ENCODE measurements around the gene PRRT3.

PRRT3 gene

DNA sequence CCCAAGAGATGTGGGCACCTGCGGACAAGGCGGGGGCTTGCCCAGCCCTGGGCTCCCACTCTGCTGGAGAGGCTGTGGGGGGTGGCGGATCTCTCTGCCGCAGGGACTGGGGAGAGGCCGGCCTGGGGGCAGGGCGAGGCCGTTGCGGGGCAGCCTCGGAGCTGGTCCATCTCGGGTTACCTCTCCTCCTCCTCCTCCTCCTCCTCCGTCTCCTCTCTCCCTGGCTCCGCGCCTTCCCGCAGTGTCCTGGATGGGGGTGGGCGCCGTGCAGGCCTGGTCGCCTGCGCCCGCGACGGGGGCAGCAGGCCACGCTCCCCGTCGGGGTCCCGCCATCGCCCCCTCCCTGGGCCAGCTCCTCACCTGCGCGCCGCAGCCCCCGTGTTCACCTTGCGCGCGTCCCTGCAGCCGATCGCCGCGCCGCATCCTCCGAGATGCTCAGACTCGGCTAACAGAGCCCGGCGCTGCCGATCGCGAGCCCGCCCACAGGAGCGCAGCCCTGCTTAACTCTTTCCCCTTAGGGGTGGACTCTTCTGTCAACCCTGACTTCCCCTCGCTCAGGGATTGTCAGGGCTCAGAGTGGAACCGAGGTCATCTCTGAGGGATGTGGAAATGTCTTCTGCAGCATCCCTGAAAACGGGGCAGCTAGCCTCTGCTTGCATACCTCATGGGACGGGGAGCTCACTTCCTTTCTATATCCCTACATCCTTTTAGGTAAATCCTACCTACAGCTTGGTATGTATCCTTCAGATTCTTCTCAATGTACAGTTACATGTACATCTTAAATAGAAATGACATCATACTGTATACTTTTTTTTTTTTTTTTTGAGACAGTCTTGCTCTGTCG, at the start of gene PRRT3:
Gene PRRT3, minus strand, starts transcription at position 447 of the 844 bp plus-strand sequence. CDS start 2,293 bp downstream, outside the sequence.
- peak; percentile 37 for DNase-seq (ENCODE audit: low read depth, low spot score)

DNA sequence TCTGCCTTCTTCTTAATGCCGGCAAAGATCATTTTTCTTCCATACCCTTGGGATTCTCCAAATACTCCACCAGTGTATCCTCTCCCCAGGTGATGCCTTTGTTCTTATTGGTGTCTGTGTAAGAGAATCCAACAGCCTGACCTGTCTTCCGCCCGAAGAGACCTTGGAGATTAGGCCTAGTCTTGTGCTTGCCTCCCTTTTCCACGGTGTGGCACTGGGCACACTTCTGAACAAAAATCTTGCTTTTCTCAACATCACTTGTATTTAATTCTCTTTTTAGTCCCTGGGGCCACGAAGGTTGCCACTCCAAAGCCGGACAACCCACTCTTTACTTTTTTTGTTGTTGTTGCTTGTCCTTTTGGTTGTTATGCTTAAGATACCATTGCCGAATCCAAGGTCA, 48.5 kb upstream of the PRRT3 start:
- DNase-seq (ENCODE audit: low read depth, low spot score) = no peak

DNA sequence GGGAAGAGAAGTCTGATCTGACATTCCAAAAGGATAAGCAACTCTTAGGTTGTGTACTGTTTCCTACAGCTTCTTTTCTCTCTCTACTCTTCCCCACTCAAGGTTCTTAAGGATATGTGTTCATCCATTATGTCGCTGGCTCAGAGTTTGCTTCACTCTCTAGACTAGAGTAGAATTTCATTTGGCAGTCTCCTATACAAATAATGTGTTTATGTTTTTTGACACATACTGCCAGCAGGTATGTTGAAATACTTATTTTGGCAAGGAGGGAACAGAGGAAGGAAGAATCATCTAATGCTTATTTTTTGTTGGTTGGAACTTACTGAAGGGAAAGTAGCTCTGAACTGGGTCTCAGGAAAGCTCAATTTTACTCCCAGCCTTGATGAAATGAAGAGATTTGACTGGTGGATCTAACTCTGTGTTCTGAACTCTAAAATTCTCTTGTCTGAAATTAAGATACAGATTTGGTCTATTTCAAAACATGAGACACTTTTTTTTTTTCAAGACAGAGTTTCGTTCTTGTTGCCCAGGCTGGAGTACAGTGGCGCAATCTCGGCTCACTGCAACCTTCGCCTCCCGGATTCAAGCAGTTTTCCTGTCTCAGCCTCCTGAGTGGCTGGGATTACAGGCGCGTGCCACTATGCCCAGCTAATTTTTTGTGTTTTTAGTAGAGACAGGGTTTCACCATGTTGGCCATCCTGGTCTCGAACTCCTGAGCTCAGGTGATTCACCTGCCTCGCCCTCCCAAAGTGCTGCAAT, 42.1 kb upstream of the PRRT3 start:
- DNase-seq (ENCODE audit: low read depth, low spot score) = no peak

DNA sequence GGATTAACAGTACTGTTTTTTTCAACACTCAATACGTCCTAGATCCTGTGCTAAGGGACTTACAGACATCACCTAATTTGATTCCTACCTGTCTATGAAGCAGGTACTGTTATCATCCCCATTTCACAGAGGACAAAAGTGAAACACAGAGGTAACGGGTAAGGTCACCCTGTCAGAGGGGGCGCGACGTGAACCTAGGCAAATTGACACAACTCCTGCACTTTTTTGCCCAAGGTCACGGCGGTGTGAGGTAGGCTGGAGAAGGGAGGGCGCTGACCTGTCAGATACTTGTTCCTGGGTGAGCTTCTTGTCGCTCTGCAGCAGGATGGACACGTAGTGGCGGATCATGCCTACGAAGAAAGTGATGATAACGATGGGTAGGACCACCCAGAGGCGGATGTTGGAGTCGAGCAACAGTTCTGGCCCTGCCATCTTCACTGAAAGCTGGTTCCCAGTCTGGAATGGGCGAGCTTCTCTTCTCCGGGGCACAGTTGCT, 34.1 kb upstream of the PRRT3 start:
- DNase-seq (ENCODE audit: low read depth, low spot score) = no peak

DNA sequence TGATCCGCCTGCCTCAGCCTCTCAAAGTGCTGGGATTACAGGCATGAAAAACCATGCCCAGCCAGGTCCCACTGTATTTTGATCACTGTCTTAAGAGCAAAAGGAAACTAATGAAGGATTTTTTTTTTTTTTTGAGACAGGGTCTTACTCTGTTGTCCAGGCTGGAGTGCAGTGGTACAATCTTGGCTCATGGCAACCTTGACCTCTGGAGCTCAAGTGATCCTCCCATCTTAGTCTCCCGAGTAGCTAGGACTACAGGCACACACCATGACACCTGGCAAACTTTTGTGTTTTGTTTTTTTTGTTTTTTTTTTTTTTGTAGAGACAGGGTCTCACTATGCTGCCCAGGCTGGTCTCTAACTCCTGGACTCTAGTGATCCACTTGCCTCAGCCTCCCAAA, 28.0 kb upstream of the PRRT3 start:
- DNase-seq (ENCODE audit: low read depth, low spot score) = no peak

DNA sequence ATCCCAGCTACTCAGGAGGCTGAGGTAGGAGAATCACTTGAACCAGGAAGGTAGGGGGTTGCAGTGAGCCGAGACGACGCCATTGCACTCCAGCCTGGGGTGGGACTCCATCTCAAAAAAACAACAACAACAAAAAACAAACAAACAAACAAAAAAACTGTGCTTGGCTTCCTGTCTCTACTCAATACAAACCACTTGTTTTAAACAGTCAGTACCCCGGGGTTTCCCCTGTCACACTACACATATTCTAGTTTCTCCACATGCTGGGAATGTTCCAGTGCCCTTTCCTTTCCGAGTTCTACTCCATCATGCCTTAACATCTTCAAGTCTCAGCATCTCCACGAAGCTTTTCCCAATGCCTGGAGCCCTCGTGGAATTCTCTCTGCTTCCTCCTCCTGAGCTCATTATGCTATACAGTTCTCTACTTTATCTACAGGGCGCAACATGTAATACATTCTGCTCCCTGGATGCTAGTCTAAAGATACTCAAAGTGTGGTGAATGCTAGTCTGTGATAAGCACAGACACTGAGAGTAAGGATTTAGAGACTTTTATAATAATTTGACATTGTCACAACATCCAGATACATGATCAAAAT, 26.6 kb upstream of the PRRT3 start:
- DNase-seq (ENCODE audit: low read depth, low spot score) = no peak

DNA sequence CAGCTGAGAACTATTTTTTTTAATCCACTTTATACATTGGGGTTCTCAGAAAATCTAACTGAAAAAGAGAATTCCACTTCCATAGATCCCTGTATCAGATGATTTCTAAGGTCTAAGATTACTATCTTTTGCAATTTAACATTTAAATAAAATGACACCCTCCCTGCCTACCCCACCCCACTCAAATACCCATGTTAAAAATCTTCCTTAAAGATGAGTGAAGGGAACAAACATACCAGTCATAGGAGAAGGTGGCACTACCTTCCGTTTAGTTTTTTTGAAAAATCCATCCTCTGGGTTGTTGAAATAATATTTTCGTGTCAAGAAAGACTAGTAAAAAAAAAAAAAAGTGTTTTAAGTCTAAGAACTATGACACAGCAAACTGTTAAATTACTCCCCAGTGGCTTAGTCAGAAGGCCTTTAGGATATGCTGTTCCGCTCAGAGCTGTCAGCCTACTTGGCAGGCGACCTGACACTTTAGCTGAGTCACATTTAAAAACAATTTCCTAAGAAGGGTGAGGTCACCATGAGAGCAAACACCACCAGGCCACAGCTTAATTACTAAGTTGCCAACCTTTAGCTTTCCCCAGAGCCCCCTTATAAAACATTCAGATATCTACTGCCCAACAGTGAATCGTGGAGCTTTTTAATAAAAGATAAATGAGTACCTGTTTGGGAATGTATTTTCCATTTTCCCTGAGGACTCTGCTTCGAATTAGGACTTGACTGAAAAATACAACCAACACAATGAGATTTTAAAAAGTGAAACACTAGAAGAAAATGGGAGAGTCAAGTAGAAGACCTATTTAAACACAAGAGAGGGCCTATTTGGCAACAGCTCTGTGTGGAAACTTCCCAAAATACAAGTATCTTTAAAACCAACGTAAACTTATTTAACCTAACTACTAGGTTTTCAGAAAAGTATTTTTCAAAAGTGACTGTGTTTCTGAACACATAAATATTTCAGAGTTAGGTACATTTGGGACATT, 24.8 kb upstream of the PRRT3 start:
- DNase-seq (ENCODE audit: low read depth, low spot score) = no peak

DNA sequence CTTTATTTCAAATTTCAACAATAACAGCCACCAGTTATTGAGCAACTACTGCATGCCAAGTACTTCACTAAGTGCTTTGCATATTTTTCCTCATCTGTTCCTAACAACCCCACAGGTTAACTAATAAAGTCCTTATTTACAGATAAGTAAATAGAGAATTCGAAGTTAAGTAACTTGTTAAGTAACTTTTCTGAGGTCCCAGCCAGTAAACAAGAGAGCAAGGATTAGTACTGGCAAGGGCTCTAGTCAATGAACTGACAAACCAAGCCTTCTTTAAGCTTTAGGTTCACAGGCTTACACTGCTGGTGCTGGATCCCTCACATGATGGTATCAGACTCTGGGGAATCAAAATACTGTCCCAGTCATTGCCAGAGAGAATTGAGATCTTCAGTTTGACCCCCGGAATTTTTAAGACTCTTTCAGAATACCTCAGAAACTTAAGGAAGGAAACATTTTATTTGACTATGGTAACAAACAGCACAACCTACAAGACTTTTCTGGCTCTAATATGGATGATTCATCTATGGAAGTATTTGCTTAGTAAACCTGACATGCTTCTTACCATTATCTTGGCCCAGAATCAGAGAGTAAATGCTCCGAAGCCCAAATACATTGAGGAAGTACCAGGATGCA, 17.9 kb upstream of the PRRT3 start:
- DNase-seq (ENCODE audit: low read depth, low spot score) = no peak

DNA sequence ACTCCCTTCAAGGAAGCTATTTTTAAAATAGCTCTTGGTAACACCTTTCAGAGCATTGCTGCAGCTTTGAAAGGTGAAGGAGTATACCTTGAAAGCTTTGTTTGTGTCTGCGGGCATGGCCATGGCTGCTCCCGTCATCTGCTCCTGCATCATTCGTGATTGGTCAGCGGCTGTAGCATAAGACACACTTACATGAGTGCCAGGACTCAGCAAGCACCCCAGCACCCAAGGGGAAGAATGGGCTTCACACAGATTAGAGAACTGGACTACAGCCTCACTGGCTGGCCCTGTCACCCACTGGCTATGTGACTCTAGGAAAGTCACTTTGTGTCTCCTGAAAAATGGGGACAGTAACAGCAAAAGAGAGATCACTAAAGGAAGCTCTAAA, 17.4 kb upstream of the PRRT3 start:
- no peak for DNase-seq (ENCODE audit: low read depth, low spot score)

DNA sequence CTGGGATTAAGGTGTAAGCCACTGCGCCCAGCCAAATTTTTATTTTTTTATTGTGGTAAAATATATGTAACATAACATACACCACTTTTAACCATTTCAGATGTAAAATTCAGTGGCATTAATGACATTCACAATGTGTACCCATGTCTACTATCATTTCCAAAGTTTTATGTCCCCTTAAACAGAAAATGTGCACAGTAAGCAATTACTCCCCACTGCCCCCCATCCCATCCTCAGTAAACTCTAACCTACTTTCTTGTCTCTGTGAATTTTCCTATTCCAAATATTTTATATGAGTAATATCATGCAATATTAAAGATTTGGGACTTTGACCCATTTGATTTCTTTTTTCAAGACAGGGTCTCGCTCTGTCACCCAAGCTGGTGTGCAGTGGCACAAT, 14.6 kb upstream of the PRRT3 start:
- DNase-seq (ENCODE audit: low read depth, low spot score) = no peak

DNA sequence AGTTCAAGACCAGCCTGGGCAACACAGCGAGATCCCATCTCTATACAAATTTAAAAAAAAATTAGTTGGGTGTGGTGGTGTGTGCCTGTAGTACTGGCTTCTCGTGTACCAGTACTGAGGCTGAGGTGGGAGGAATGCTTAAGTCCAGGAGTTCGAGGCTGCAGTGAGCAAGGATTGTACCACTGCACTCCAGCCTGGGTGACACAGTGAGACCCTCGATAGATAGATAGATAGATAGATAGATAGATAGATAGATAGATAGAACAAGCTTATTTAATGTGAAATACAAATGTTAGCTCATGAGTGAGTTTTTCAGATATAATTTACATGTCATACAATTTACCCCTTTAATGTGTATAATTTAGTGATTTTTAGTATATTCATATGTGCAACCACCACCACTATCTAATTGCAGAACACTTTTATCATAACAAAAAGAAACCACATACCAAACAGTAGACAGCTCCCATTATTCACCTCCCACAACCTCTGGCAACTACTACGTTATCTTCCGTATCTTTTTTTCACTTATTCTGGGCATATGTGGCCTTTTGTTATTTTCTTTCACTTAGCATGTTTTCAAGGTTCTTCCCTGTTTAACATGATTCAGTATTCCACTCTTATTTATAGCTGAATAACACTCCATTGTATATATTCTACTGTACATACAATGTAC, 13.1 kb upstream of the PRRT3 start:
- no peak for DNase-seq (ENCODE audit: low read depth, low spot score)

DNA sequence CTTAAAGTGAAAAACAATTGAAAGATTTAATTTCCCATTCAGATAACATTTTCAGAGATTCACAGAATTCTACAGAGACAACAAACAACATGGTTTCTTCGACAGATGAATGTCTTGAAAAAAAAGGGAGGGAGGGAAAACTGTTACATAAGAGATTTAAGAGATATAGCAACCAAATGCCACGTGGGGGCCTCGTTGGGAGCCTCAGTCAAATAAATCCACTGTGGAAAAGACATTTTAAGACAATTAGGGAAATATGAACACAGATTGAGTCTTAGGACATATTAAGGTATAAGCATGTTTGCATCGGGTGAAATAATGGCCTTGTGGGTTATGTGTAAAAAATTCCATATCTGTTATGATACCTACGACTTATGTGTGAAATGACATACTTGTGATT, 5.0 kb upstream of the PRRT3 start:
- no peak for DNase-seq (ENCODE audit: low read depth, low spot score)

DNA sequence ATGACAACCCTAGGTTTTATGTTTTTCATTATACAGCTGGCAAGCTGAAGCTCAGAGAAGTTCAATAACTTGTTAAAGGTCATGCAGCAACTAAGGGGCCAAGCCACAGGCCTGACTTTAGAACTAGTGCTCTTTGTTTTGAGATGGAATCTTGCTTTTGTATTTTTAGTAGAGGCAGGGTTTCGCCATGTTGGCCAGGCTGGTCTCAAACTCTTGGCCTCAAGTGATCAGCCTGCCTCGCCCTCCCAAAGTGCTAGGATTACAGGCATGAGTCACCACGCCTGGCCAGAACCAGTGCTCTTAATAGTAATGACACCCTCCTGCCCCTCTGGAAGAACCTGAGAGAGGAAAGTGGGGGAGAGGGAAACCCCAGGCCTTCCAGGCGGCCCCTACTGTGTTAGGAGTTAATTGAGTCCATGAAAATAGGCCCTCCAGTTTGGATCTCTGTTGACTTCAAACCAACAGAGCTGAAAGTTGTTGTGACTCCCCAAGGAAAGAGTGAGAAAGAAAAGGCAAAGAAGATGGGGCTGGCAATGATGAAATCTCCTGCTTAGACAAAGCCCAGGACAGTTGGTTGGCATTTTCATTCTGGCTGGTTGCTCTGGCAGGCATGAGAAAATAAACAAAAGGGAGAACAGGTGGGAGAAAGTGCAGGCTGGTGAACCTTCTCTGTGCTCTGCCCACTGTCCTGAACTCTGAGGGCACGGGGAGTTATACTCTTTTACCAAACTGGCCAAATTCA, 3.6 kb upstream of the PRRT3 start:
- DNase-seq (ENCODE audit: low read depth, low spot score) = no peak

DNA sequence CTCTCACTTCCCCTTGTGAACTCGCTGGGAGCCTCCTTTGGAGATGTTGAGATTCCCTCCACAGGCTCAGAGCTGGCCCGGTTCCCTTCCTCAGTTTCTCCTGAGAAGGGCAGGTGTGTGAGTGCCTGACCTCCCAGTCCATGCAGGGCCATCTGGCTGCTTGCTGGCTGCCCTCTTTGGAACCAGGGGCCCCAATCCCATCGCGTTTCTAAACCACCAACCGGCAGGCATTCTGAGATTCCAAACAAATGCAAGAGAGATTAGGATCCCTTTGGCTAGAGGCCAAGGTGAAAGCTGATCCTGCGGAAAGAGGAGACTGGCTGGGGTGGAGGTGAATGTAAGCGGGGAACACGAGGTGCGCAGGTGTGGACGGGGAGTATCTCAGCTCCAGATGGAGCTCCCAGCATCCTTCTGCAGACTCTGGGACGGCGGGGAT, 2.9 kb upstream of the PRRT3 start:
- no peak for DNase-seq (ENCODE audit: low read depth, low spot score)

DNA sequence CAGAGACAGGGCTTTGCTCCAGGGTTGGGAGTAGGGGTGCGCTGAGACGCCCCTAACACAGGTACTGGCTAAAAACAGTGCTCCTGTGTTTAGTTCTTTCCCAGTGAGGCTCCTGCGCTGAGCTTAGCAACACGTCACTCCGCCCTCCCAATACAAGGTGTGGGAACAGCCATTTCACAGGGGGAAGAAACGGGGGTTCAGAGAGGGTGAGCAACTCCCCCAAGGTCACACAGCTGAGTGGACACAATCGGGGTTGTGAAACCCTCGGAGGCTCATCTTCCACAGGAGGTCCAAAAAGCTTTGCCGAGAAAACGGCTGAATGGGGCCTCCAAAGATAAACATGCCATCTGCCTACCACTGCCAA, 628 bp downstream of the PRRT3 start:
- no peak for DNase-seq (ENCODE audit: low read depth, low spot score)

DNA sequence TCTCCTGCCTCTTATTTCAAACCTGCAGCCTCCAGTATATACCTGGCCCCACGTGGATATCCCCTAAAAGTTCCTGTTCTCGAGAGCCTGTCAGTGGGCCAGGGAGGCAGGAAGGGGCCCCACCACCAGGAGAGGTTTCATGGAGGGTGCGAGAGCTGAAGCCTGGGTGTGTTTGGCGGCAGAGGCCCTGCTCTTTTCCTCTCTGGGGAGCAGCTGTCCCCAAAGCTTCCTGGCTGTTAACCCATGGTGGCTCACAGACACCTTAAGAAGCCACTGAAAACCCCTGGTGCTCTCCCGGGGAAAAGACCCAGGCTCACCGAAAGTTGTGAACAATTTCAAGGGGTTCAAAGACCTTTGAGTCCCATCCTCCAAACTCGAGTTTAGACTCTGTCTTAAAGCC, 1.1 kb downstream of the PRRT3 start:
- DNase-seq (ENCODE audit: low read depth, low spot score) = no peak

DNA sequence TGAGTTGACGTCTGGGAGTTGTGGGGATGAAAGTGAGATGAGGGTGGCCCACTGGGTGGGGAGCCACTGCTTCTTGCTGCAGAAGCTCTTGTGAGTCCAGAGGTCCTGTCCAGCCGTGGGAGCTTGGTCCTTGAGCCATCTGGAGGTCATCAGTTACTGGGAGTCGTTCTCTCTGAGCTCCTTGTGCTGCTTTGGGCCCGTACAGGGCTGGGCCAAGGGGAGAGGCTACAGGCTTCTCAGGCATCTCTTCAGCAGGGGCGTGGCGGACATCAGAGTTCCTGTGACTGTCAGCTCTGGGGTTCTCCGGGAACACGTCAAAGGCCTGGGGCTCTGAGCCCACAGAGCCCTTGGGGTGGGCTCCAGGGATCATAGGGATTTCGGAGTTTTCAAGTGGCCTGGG, 2.6 kb downstream of the PRRT3 start:
- DNase-seq (ENCODE audit: low read depth, low spot score) = no peak

DNA sequence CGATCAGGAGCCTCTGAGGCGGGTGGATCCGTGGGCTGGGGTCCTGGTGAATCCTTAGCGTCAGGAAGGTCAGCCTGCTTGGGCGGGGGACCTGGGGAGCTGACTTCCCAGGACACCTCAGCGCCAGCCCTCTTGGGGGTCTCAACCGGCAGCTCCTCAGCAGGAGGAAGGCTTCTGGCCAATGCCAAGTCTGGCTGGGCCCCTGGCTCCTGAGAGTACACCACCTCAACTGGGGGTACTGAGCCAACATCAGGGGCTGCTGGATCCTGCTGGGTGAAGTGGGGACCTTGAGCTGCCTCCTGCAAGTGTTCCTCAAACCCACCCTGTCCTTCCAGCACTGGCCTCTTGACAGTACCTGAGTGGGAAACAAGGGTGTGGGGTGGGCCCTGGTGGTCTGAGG, 3.1 kb downstream of the PRRT3 start:
- no peak for DNase-seq (ENCODE audit: low read depth, low spot score)

DNA sequence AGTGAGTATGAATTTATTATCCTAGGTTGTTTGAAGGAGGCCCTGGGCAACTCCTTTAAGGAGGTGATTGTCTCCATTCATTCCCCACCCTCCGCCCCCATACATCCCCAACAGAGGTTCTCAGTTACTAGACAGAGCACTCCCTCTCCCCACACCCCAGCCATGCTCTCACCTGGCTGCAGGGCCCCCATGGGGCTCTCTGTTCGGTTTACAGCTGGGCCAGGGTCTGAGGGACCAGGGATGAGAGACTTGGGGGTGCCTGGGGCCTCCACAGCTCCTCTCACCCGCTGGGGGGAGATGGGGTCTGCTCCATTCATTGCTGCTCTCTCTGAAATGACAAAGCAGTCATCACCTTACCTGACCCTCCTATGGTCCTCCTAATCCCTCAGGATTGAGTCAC, 3.6 kb downstream of the PRRT3 start:
- no peak for DNase-seq (ENCODE audit: low read depth, low spot score)
